GM21390 (cell line): ENCODE results near the gene TACR2.
"Not testable (repeated sequence)": the region's sequence is repeated elsewhere in the genome, so short reads cannot be mapped to it uniquely, and the experiment has no call there.

Experiments
- ATAC-seq: cut with Tn5 transposase; IDR thresholded peaks from one replicate; pipeline ENCODE4 v1.9.1; 2021; ENCODE audit not compliant: unreplicated experiment

Gene TACR2

GRCh38 chr10:69451209-69451783 lies 34.6 kb upstream of the TACR2 start, which contains the start of gene TSPAN15:
Gene TSPAN15, plus strand, starts transcription at chr10:69451465. Its CDS starts 130 bp downstream, at chr10:69451595.
- peak; percentile 87 for ATAC-seq

GRCh38 chr10:69450395-69450794 lies 33.7 kb upstream of the TACR2 start:
- not testable (repeated sequence) for ATAC-seq

- ATAC-seq = no peak
Measured at GRCh38 chr10:69449841-69450240, 33.1 kb upstream of the TACR2 start.

GRCh38 chr10:69446650-69447151 lies 30.0 kb upstream of the TACR2 start:
- no peak for ATAC-seq

GRCh38 chr10:69446229-69446628 lies 29.5 kb upstream of the TACR2 start:
- no peak for ATAC-seq

- no peak for ATAC-seq
Measured at GRCh38 chr10:69445041-69445440, 28.3 kb upstream of the TACR2 start.

GRCh38 chr10:69443354-69443753 lies 26.6 kb upstream of the TACR2 start:
- ATAC-seq = no peak

- ATAC-seq = no peak
Measured at GRCh38 chr10:69439813-69440506, 23.2 kb upstream of the TACR2 start.

- no peak for ATAC-seq
Measured at GRCh38 chr10:69439350-69439739, 22.6 kb upstream of the TACR2 start.

- ATAC-seq = no peak
Measured at GRCh38 chr10:69438536-69439349, 22.0 kb upstream of the TACR2 start.

- ATAC-seq = no peak
Measured at GRCh38 chr10:69437321-69438259, 20.9 kb upstream of the TACR2 start.

GRCh38 chr10:69435966-69436520 lies 19.3 kb upstream of the TACR2 start:
- ATAC-seq = no peak

GRCh38 chr10:69434926-69435325 lies 18.2 kb upstream of the TACR2 start:
- ATAC-seq = no peak

- ATAC-seq = no peak
Measured at GRCh38 chr10:69434169-69434568, 17.5 kb upstream of the TACR2 start.

GRCh38 chr10:69428165-69428564 lies 11.4 kb upstream of the TACR2 start:
- ATAC-seq = no peak

- ATAC-seq = no peak
Measured at GRCh38 chr10:69426376-69426727, 9.6 kb upstream of the TACR2 start.

GRCh38 chr10:69425511-69426298 lies 9.0 kb upstream of the TACR2 start:
- ATAC-seq = no peak

- ATAC-seq = no peak
Measured at GRCh38 chr10:69425041-69425440, 8.3 kb upstream of the TACR2 start.

- ATAC-seq = no peak
Measured at GRCh38 chr10:69422676-69423075, 6.0 kb upstream of the TACR2 start.
